ENCODE results near the gene PCDHB9.
"Not testable (repeated sequence)": the region's sequence is repeated elsewhere in the genome, so short reads cannot be mapped to it uniquely, and the experiment has no call there.

The PCDHB9 gene

DNA sequence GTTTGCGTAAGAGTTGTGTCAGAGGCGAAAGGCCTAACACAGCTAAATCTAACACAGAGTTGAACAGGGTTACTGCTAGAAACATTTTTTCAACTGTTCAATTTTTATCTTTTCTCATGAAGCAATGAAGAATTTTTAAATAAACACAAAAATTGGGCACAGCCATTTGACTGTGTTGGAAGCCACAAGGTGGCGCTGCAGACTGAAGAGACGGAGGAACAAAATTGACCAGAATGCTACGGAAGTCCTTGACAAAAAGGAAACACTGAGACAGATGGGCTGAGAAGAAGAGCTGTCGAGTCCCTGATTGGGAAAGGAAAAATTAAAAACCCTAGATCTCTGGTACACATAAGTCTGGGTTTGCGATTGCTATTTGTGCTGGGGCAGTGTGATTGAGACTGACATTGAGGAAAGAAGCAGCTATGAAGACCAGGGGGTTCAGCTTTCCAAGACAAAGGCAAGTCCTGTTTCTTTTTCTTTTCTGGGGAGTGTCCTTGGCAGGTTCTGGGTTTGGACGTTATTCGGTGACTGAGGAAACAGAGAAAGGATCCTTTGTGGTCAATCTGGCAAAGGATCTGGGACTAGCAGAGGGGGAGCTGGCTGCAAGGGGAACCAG, at the start of gene PCDHB9:
PCDHB9 (plus strand) TSS at position 265 of the 616 bp plus-strand sequence; CDS start at position 423, 158 bp downstream.
- peak; percentile 67 for DNase-seq

DNA sequence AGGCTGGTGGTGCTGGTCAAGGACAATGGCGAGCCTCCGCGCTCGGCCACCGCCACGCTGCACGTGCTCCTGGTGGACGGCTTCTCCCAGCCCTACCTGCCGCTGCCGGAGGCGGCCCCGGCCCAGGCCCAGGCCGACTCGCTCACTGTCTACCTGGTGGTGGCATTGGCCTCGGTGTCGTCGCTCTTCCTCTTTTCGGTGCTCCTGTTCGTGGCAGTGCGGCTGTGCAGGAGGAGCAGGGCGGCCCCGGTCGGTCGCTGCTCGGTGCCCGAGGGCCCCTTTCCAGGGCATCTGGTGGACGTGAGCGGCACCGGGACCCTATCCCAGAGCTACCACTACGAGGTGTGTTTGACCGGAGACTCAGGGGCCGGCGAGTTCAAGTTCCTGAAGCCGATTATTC, 49.6 kb upstream of the PCDHB9 start:
- DNase-seq: not testable (repeated sequence)

GRCh38 chr5:141149812-141150211, 37.1 kb upstream of the PCDHB9 start, which contains the start of gene PCDHB6:
Gene PCDHB6 (plus strand): TSS chr5:141150057. CDS start chr5:141150258, 201 bp downstream.
- peak; percentile 12 for DNase-seq

GRCh38 chr5:141150224-141150992, 36.6 kb upstream of the PCDHB9 start:
- no peak for DNase-seq

- DNase-seq: no peak
Observed at GRCh38 chr5:141150993-141151325, 36.0 kb upstream of the PCDHB9 start.

DNA sequence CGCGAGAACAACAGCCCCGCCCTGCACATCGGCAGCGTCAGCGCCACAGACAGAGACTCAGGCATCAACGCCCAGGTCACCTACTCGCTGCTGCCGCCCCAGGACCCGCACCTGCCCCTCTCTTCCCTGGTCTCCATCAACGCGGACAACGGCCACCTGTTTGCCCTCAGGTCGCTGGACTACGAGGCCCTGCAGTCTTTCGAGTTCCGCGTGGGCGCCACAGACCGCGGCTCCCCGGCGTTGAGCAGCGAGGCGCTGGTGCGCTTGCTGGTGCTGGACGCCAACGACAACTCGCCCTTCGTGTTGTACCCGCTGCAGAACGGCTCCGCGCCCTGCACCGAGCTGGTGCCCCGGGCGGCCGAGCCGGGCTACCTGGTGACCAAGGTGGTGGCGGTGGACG, 35.3 kb upstream of the PCDHB9 start:
- DNase-seq: not testable (repeated sequence)

GRCh38 chr5:141152096-141152495, 34.9 kb upstream of the PCDHB9 start:
- DNase-seq: not testable (repeated sequence)

GRCh38 chr5:141155540-141156374, 31.2 kb upstream of the PCDHB9 start:
- peak; percentile 29 for DNase-seq

- DNase-seq: not testable (repeated sequence)
Observed at GRCh38 chr5:141157356-141157755, 29.6 kb upstream of the PCDHB9 start.

DNA sequence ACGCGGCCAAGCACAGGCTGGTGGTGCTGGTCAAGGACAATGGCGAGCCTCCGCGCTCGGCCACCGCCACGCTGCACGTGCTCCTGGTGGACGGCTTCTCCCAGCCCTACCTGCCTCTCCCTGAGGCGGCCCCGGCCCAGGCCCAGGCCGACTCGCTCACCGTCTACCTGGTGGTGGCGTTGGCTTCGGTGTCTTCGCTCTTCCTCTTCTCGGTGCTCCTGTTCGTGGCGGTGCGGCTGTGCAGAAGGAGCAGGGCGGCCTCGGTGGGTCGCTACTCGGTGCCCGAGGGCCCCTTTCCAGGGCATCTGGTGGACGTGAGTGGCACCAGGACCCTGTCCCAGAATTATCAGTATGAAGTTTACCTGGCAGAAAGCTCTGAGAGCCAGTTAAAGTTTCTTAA, 29.1 kb upstream of the PCDHB9 start:
- not testable (repeated sequence) for DNase-seq

DNA sequence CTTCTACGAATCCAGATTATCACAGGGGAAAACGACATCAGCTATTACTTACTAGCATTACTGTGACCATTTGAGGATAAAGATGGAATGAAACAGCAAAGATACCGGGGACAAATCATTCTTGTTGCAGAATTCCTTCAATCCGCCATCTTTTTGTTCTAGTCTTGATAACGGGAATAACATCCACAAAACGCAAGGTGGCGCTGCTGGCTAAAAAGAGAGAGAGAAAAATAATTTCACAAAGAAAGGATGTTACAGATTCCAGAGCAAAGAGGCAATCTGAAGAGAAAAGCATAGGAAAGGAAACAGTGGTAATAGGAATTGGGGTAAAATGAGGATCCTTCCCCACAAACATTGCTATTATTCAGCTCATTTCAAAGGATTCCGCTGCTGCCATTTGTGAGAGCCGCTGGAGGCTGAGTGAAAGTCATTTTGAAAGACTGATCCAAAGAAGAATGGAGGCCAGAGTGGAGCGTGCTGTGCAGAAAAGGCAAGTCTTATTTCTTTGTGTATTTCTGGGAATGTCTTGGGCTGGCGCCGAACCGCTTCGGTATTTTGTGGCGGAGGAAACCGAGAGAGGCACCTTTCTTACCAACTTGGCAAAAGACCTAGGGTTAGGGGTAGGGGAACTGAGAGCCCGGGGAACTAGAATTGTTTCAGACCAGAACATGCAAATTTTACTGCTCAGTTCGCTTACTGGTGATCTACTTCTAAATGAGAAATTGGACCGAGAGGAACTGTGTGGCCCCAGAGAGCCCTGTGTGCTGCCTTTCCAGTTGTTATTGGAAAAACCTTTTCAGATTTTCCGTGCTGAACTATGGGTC, 14.4 kb upstream of the PCDHB9 start, which contains the start of gene PCDHB7:
PCDHB7 (plus strand) TSS at position 264 of the 824 bp plus-strand sequence; CDS start at position 456, 192 bp downstream.
- peak; percentile 63 for DNase-seq

DNA sequence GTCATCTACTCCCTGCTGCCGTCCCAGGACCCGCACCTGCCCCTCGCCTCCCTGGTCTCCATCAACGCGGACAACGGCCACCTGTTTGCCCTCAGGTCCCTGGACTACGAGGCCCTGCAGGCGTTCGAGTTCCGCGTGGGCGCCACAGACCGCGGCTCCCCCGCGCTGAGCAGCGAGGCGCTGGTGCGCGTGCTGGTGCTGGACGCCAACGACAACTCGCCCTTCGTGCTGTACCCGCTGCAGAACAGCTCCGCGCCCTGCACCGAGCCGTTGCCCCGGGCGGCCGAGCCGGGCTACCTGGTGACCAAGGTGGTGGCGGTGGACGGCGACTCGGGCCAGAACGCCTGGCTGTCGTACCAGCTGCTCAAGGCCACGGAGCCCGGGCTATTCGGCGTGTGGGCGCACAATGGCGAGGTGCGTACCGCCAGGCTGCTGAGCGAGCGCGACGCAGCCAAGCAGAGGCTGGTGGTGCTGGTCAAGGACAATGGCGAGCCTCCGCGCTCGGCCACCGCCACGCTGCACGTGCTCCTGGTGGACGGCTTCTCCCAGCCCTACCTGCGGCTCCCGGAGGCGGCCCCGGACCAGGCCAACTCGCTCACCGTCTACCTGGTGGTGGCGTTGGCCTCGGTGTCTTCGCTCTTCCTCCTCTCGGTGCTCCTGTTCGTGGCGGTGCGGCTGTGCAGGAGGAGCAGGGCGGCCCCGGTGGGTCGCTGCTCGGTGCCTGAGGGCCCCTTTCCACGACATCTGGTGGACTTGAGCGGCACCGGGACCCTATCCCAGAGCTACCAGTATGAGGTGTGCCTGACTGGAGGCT, 12.5 kb upstream of the PCDHB9 start:
- DNase-seq: not testable (repeated sequence)

- DNase-seq: no peak
Observed at GRCh38 chr5:141175933-141176332, 11.0 kb upstream of the PCDHB9 start.

DNA sequence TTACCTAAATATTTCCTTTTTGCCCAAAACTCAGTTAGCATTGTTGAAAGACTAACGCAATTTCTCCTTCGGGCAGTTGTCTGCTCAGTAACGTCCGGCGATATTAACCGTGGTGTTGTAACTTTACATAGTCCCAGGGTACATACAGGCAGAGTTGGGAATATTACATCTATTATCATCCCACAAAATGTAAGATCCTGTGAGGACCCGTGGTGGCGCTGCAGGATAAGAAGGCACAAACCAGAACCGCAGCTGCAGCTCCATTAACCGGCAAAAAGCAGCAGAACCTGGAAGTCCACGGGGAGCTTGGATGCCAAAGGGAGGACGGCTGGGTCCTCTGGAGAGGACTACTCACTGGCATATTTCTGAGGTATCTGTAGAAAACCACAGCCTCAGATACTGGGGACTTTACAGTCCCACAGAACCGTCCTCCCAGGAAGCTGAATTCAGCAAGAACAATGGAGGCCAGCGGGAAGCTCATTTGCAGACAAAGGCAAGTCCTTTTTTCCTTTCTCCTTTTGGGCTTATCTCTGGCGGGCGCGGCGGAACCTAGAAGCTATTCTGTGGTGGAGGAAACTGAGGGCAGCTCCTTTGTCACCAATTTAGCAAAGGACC, 9.3 kb upstream of the PCDHB9 start, which contains the start of gene PCDHB8:
PCDHB8 (plus strand) TSS at position 214 of the 615 bp plus-strand sequence; CDS start at position 459, 245 bp downstream.
- peak; percentile 60 for DNase-seq

GRCh38 chr5:141179371-141179770, 7.6 kb upstream of the PCDHB9 start:
- not testable (repeated sequence) for DNase-seq

- not testable (repeated sequence) for DNase-seq
Observed at GRCh38 chr5:141179876-141180275, 7.1 kb upstream of the PCDHB9 start.

DNA sequence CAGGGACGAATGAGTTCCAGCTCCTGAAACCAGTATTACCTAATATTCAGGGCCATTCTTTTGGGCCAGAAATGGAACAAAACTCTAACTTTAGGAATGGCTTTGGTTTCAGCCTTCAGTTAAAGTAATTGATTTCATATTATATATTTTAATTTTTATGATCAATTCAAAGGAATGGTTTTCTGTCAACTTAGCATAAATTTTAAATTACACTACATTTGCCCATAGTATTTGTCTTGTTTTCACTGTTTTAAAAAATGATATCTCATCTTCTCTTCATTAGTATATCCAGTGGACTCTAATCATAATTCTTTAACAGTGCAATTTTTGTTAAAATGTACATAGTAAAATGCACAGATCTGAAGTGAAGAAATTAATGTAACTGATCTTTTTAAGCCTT, 6.6 kb upstream of the PCDHB9 start:
- DNase-seq: no peak

- DNase-seq: peak; percentile 12
Observed at GRCh38 chr5:141182248-141182647, 4.7 kb upstream of the PCDHB9 start, which contains the start of gene PCDHB16. Gene PCDHB16 (plus strand): TSS chr5:141182387. CDS start chr5:141182560, 173 bp downstream.

DNA sequence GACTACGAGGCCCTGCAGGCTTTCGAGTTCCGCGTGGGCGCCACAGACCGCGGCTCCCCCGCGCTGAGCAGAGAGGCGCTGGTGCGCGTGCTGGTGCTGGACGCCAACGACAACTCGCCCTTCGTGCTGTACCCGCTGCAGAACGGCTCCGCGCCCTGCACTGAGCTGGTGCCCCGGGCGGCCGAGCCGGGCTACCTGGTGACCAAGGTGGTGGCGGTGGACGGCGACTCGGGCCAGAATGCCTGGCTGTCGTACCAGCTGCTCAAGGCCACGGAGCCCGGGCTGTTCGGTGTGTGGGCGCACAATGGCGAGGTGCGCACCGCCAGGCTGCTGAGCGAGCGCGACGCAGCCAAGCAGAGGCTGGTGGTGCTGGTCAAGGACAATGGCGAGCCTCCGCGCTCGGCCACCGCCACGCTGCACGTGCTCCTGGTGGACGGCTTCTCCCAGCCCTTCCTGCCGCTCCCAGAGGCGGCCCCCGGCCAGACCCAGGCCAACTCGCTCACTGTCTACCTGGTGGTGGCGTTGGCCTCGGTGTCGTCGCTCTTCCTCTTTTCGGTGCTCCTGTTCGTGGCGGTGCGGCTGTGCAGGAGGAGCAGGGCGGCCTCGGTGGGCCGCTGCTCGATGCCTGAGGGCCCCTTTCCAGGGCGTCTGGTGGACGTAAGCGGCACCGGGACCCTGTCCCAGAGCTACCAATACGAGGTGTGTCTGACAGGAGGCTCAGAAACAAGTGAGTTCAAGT, 2.7 kb upstream of the PCDHB9 start:
- not testable (repeated sequence) for DNase-seq

- not testable (repeated sequence) for DNase-seq
Observed at GRCh38 chr5:141188682-141189081, 1.7 kb downstream of the PCDHB9 start.
